DMS53 treated with DMSO at 0.1 percent for 48 hours (cell line): ENCODE results near the gene PBRM1.
"Not testable (repeated sequence)": the region's sequence is repeated elsewhere in the genome, so short reads cannot be mapped to it uniquely, and the experiment has no call there.

ENCODE experiments used
- DNase-seq: peaks from one replicate; lab custom pipeline; 2025; ENCODE audit not compliant: unreplicated experiment; lab: John Stamatoyannopoulos, UW

PBRM1 gene

DNA sequence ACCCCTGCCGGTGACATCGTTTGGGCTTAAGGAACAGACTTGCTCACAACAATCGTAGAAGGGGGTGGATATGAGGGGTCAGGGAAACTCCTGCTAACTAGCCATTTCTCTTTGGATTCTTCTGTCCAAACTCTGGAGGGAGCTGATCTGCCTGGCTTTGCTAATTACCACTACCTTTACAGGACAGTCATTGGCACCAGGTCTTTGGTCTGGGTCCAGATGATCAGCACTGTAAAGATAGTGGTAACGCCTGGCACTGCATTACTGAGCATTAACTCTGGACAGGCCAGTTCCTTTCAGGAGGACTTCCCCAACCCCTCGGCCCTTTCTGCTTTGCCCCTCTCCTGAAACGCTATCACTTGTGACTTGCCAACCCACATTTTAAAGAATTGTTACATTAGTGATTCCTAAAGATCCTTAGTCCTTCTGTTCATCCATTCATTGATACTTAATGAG is 148.5 kb downstream of the PBRM1 start:
- DNase-seq = no peak

DNA sequence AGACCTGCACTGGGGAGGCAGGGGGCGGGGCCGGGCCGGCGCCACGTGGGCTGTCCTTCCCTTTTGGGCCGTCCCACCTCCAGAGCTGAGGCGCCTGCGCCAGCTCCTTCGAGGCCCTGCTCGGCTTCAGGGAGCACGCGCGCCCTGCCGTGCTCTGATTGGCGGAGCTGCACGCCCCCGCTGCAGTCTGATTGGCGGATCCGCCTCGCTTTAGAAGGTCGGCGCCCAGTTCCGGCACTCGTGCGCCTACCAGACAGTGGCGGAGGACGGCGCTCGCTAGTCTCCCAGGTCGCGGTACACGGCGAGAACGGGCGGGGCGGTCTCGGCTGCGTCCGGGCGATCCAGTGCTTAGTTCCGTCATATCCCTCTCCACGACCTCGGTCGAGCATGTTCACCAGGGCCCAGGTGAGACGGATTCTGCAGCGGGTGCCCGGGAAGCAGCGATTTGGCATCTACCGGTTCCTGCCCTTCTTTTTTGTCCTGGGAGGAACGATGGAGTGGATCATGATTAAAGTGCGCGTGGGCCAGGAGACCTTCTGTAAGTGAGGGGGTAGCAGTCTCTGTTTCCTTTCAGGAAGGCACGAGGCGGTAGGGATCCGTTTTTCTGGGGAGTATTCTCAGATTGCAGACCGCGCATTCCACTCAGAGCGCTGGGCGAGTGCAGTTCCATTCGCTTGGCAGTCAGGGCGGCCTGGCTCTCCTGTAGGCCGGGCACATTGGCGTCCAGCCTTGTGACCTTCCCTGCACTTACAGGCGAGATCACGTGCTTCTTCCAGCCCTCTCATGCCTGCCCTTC is 149.1 kb downstream of the PBRM1 start, which contains the start of gene UQCC5:
Gene UQCC5, plus strand, starts transcription at position 237 of the 796 bp plus-strand sequence. Its CDS starts 151 bp downstream, at position 388.
- peak; percentile 78 for DNase-seq

DNA sequence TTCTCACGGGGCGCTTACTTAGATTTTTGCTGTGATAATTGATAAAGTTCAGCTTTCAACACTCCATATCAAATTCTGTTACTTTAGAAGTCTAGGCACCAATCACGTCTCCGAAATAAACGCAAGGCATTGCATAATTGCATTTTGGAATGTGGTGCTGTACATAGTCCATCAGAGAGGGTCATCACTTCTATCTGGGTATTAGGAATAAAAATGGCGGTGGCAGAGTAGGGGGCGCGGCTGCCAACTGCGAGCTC is 149.7 kb downstream of the PBRM1 start:
- no peak for DNase-seq

DNA sequence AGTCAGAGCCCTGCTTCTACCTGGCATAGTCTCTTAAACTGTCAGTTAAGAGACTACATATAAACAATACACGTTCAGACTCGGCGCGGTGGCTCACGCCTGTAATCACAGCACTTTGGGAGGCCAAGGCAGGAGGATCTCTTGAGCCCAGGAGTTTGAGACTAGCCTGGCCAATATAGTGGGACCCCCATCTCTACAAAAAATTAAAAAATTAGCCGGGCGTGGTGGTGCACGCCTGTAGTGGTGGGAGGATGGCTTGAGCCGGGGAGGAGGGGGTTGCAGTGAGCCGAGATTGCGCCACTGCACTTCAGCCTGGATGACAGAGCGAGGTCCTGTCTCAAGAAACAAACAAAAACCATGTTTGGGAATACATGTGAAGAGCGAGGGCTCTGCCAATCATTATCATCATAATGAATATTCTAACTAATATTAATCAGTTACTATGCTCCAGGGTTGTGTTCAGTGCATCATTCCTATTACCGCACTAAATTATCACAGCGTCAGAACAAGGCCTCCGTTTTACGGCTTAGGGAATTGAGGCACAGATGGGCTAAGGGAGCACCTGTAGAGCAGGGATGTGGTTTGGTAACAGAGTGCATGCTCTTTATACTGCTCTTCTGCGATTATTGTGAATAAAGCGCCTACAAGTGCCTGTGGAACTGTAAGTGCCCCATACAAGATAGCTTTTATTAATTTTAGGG is 150.2 kb downstream of the PBRM1 start:
- no peak for DNase-seq

DNA sequence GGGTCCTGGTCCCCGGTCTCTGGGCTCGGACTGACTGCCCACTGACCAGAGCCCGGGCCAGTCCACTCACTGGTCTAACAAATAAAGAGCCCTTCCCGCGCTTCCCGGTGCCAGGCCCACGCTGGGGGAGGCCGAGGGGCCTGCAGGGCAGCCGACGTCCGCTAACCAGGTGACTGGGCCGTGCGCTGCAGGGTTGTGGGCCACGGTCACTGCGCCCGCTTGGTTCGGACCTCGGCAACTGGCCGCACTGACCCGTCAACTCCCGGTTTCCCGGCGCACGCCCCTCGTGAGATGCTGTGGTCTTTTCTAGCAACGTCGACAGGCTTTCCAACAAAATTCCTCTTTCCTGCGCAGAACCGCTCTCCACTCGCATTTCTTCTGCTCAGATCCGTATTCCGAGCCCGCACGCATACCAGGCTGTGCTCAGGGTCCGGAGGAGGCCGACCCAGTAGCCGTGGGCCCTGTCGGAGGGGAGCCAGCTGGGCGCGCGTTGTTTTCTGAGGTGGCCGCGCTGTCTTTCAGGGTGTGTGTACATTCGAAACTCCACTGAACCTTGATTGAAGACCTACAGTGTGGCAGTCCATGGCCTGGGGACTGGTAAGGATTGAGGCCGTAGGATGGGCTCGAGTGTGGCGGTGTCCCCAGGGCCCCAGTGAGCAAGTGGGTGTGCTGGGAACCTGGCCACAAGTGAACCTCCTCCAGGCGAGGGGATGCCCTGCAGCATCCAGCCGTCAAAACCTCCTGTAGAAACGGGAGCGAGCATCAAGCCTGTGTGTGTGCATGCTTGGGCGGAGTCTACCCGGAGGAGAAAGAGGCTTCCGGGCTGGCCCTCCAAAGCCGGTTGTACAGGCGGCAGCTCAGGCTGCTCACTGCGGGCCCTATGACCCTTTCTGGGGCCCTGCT is 151.2 kb downstream of the PBRM1 start:
- DNase-seq = peak; percentile 26

DNA sequence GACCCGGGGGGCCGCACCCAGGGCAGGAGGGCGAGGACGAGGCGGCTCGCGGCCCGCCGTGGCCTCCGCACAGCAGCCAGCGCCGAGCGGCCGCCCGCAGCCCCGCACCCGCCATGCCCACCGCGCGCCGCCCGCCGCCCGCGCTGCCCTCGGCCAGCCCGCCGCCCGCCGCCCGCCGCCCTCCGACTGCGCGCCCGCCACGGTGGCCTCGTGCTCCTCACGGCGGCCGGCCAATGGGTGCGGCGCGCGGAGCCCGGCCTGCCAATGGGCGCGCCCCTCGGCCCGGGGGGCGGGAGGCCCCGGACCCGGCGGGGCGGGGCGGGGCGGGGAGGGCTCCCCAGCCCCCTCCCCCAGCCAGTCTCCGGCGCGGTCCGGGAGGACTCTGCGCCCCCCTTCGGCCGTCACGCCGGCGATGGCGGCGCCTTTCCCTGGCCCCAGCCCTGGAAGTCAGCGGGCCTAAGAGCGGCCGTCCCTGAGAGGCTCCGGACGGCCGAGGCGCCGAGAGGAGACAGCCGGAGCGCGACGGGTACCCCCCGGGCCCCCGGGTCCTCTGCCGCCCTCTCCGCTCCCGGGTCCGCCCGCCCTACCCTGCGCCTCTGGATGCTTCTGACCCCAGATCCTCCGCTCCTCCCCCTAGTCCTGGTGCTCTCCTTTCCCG is 152.0 kb downstream of the PBRM1 start, which contains the start of gene NT5DC2:
Gene NT5DC2, minus strand, starts transcription at position 235 of the 658 bp plus-strand sequence. Its CDS starts 120 bp downstream, at position 115.
- DNase-seq = peak; percentile 1

DNA sequence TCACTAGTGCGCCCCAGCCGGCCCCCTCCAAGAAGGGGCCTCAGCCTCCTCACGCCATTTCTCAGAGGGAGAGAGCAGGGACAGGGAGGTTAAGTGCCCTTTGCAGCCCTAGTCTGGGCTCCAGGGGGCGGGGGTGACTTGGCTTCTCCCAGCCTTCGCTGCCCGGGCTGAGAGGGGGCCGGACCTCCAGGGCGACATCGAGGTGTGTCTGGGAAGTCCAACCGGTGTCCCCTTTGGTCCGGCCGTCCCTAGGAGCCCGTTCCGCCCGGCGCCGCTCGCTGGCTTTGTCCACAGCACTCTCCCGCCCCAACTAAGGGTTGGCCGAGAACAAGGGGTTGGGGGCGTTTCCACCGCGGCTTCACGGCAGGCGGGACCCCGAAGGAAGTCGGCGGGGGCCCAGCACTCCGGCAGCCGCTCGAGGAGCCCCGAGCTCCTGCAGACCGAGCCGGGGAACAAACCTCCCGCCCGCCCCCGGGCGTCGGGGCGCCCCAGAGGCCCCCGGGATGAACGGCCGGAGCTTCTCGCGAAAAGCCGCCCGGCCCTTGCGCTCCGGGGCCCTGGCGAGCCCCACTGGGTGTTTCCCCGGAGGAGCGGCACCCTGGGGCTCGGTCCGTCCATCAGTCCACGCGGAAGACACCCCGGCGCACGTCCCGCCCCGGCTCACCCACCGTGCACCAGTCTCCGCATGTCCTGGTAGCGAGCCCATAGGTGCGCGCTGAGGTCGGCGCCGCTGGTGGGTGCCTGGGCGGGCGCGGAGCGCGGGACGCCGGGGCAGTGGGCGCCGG is 152.7 kb downstream of the PBRM1 start:
- DNase-seq = no peak

DNA sequence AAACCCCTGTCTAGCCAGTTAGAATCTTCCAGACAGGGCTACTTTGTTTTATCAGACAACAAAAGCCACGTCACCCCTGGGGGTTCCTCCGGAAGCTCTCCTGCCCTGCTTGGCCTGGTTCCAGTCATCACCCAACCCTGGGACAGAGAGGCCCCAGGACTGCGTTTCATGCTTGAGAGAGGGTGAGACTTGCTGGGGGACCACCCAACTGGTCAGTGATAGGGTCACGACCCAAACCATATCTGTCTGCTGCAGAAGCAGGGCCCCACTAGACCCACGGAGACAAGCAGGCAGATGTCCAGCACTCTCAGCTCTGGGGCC is 153.2 kb downstream of the PBRM1 start:
- DNase-seq = no peak

DNA sequence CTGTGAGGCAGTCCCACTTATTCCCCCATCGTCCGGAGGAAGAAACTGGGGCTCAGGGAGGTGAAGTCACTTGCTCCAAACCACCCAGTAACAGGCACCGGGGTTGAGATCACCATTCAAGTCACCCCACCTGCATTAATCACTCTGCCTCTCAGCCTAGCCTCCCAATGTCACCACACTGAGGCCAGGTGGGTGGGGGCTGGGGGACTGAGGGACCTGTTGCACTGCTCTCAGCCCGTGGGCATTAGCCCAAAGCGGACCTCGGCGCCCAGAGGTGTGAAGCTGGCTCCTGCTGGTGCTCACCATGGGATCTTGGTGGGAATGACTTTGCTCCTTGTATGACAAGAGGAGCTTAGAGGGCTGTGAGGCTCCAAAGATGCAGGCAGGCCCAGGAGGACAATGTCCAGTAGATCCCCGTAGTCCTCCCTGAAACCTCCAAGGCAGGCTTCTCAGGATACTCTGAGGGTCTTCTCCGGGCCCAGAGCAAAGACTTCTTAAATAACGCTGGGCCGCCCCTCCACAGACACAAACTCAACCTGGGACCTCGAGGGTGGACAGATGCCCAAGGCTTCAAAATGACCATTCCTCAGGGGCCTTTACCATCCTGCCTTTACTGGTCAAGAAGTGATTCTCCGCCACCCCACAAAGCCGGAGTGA is 153.7 kb downstream of the PBRM1 start:
- no peak for DNase-seq

DNA sequence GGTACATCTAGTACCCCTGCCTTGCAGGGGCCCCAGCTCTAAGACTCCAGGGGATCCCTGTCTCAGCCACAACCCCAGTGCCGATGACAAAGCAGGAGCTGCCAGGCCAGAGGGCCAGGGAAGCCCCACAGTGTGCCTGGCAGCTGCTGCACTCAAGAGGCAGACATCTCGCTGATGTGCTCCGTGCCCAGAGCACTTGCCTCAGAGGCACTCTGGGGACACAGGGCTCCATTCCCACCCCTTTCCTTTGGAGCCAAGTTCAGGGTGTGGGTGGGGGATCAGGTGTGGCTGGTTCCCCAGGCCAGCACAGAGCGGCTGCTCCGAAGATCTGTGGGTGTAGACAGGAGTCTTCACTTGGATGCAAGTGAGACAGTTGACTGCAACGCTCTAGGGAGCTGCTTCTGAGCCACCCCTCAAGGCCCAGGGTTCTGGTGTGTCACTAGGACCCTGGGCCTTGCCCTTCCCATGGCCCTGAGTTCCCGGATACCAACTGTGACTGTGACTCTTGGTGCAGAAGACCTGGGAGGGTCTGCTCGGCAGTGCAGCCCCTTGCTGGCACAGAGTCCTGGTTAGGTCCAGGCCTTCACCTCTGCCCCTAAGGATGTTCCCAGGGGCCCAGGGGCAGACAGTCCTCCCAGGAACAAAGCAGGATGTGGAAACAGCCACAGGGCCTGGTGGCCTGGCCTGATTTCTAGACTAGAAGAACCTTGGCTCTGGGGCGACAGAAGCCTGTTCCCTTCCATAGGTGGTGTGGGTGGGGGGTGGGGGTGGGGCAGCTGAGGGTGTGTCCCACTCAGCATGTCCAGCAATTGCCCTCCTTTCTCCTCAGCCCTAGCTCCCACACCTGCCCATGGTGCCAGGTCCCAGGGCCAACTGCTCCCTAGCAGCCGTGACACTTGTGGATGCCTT is 154.5 kb downstream of the PBRM1 start:
- no peak for DNase-seq

DNA sequence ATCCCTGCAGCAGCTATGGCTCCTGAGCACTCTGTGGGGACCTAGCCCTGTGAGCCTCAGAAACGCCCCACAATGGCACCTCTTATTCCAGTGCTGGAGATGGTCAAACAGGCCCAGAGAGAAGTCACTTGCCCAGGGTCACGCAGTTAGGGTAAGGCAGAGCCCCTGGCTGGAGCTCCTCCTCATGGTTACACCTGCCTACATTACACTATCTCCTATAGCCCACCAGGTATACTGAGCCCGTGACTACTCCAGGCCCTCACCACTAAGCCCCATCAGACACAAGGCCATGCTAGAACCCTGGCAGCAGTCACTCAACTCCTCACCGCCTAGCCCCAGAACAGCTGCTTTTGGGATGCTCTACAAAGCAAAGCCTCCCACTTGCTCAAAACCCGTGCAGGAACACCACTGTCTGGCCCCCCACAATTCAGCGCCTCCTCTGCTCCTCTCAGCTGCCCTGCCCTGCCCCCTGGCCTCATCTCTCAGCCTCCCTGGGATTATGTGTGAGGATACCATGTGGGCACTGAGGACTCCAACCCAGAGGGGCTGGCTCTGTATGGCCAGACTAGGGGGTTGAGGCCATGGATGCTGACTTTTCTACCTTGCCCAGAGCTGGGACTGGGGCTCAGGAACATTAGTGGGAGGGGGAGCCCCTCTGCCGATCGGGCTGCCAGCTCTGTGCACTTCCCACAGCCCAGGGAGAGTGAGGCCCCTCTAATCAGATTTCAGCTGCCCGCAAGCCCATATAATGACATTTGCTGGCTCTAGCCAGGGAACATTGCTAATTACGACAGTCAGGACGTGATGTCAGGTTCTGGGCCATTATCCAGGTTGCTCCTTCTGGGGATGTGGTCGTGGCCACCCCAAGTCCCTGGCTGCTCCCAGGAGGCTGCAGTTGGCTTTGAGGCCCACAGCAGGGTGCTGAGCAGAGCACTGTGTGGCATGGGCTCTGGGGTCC is 156.1 kb downstream of the PBRM1 start:
- no peak for DNase-seq

DNA sequence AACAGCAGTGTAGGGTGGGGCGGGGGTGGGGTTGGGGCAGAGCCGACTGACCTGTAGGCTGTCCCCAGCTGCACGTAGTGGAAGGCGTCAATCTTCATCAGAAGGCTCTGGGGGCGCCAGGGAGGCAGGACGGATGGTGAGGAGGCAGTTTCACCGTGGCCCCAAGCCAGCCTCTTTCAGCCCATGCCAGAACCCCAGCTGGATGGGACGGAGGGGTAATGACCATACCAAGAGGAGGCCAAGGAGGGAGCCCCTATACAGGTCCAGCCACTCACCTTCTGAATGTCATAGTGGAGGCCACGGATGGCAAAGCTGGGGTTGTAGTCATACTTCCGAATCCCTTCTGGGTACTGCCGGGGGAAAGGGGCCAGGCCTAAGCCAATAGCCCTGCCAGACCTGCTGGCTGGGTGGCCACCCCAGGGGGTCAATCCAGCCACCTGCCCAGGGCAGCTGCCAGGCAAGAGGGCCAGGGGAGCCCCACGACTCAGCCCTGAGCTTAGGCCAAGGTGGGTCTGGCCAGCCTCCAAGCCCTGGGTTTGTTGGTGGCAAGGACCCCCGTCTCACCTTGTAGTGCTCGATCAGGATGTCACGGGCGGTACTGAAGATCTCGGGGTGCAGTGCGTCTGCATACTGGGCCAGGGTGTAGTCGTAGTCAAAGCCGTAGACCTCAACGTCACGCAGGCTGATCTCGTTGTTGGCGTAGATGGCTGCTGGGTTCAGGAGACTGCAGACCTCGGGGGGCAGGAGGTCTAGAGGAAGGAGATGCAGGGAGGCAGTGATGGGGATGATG is 156.9 kb downstream of the PBRM1 start:
- DNase-seq = no peak

DNA sequence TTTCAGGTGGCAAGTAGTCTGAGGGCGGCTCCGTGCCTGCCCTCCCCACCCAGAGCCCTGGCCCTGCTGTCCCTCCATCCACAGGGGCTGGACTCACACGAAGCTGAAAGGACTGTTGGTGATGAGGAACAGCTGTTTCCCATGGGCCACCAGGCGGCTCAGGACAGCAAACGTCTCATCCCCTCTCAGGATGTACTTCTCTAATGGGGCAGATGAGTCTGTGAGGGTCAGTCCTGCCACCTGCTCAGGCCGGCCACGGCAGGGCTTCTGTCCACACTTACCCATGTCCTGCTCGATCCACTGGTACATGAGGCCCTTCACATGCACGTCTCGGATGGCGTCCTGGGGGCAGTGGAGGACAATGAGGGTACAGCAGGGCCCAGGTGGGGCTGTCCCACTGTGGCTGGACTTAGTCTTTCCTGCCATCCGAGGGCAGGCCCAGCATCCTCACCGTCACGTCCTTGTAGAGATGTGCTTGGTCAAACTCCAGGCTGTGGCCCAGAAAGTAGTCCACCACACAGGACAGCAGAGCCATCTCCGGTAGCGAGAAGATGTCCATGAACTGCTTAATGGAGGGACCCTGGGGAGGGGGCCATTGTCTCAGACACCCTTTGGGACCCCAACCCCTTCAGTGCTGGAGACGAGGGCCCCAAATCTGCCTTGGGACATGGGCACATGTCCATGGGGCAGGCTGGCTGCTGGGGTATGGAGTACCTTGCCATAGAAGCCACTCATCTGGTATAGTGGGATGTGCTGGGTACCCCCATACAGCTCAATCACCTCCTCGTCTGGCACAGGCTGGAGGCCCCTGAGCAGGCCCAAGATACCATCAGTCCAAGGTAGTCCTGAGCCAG is 157.8 kb downstream of the PBRM1 start:
- no peak for DNase-seq

DNA sequence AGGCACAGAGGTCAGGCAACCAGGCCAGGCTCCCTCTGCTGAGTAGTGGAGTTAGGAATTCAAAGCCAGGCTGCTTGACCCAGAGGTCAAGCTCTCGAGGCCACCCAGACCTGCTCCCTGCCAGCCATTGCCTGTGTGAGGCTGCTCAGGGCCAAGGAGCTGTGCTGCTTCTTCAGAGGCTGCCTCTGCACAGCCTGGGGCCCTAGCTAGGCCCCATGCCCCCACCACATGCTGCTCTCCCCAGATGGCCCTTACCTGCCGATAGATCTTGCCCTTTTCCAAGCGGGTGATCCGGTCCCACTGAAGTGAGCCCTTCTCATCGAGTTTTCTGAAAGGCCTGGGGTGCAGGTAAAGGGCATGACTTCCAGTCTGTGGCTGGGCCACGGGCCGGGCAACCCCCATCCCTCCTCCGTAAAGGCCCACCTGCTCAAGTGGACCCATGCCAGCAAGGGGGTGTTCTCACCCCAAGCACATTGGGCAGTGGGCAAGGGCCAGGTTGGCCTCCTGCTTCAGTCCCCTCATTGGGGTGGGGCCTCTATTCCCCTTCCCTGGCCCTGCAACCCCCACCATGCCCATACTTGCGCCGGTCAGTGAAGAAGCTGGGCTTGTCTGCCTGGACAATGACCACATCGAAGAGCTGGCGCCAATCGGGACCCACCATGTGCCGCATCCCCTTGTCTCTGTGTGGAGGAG is 158.5 kb downstream of the PBRM1 start:
- no peak for DNase-seq

DNA sequence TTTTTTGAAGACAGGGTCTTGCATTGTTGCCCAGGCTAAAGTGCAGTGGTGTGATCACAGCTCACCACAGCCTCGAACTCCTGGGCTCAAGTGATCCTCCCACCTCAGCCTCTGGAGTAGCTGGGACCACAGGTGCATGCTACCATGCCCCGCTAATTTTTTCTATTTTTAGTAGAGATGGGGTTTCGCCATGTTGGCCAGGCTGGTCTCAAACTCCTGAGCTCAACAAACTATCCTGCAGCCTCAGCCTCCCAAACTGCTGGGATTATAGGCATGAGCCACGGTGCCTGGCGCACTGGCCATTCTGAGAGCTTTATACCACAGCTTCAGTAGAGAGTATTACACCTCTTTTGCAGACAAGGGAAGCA is 159.1 kb downstream of the PBRM1 start:
- not testable (repeated sequence) for DNase-seq
